RWPE2 (cell line): Measurements from ENCODE around the gene USP17L5.
"Not testable (repeated sequence)": the region's sequence is repeated elsewhere in the genome, so short reads cannot be mapped to it uniquely, and the experiment has no call there.

Source experiments
- ATAC-seq: fragments of 200-7000 bp; cut with Tn5 transposase; 3 replicates; pipeline ENCODE4 v1.9.1; 2021; ENCODE audit warnings: low read depth
- DNase-seq: peaks from one replicate; pipeline ENCODE4 v3.0.0-alpha.2; 2020; ENCODE audit warnings: low spot score
- H3K27ac ChIP-seq: fragments of 450-650 bp; 2 replicates; pipeline ENCODE4 v1.5.1; 2017; ENCODE audit warnings: mild to moderate bottlenecking; ENCODE audit not compliant: poor library complexity, severe bottlenecking
- H3K27me3 ChIP-seq: fragments of 250-450 bp; sonication (Bioruptor Pico); 2 replicates; pipeline ENCODE4 v1.5.1; 2021; ENCODE audit warnings: mild to moderate bottlenecking, moderate library complexity; ENCODE audit not compliant: insufficient read depth, poor library complexity, severe bottlenecking
- H3K36me3 ChIP-seq: fragments of 250-450 bp; sonication (Bioruptor Pico); 2 replicates; pipeline ENCODE4 v1.5.1; 2020; ENCODE audit warnings: low read depth, mild to moderate bottlenecking, moderate library complexity
- H3K4me1 ChIP-seq: fragments of 250-450 bp; sonication (Bioruptor Pico); 2 replicates; pipeline ENCODE4 v1.5.1; 2021; ENCODE audit warnings: mild to moderate bottlenecking, moderate library complexity; ENCODE audit not compliant: insufficient read depth, poor library complexity, severe bottlenecking
- H3K4me3 ChIP-seq: fragments of 250-450 bp; sonication (Bioruptor Pico); 2 replicates; pipeline ENCODE4 v1.5.1; 2021; ENCODE audit warnings: mild to moderate bottlenecking, moderate library complexity; ENCODE audit not compliant: severe bottlenecking
- H3K9me3 ChIP-seq: fragments of 250-450 bp; sonication (Bioruptor Pico); 2 replicates; pipeline ENCODE4 v1.5.1; 2021; ENCODE audit warnings: mild to moderate bottlenecking, moderate library complexity; ENCODE audit not compliant: severe bottlenecking

USP17L5 gene

GRCh38 chr4:9339103-9339502, at the start of gene USP17L5:
USP17L5 (plus strand) TSS chr4:9339403; CDS start chr4:9339403, 0 bp downstream.
- not testable (repeated sequence) for H3K4me3 ChIP-seq, H3K27ac ChIP-seq, H3K4me1 ChIP-seq, H3K9me3 ChIP-seq, DNase-seq, H3K27me3 ChIP-seq, ATAC-seq, H3K36me3 ChIP-seq

GRCh38 chr4:9324191-9324590, 15.0 kb upstream of the USP17L5 start:
- H3K27ac ChIP-seq, H3K27me3 ChIP-seq, H3K9me3 ChIP-seq, ATAC-seq, H3K4me1 ChIP-seq, H3K4me3 ChIP-seq, DNase-seq, H3K36me3 ChIP-seq: not testable (repeated sequence)

- not testable (repeated sequence) for DNase-seq, H3K36me3 ChIP-seq, H3K4me3 ChIP-seq, H3K27me3 ChIP-seq, H3K27ac ChIP-seq, H3K9me3 ChIP-seq, H3K4me1 ChIP-seq, ATAC-seq
Measured at GRCh38 chr4:9324865-9325264, 14.3 kb upstream of the USP17L5 start, which contains the start of gene USP17L24. USP17L24 (plus strand) TSS chr4:9325165; CDS start chr4:9325165, 0 bp downstream.

GRCh38 chr4:9329611-9330010, 9.6 kb upstream of the USP17L5 start, which contains the start of gene USP17L25:
USP17L25 (plus strand) TSS chr4:9329911; CDS start chr4:9329911, 0 bp downstream.
- H3K36me3 ChIP-seq, DNase-seq, H3K27ac ChIP-seq, ATAC-seq, H3K9me3 ChIP-seq, H3K4me1 ChIP-seq, H3K4me3 ChIP-seq, H3K27me3 ChIP-seq: not testable (repeated sequence)

- not testable (repeated sequence) for H3K4me1 ChIP-seq, H3K4me3 ChIP-seq, H3K27ac ChIP-seq, H3K9me3 ChIP-seq, H3K36me3 ChIP-seq, H3K27me3 ChIP-seq, DNase-seq, ATAC-seq
Measured at GRCh38 chr4:9334358-9334757, 4.8 kb upstream of the USP17L5 start, which contains the start of gene USP17L26. USP17L26 (plus strand) TSS chr4:9334658; CDS start chr4:9334658, 0 bp downstream.

- ATAC-seq, H3K36me3 ChIP-seq, H3K9me3 ChIP-seq, DNase-seq, H3K4me1 ChIP-seq, H3K4me3 ChIP-seq, H3K27me3 ChIP-seq, H3K27ac ChIP-seq: not testable (repeated sequence)
Measured at GRCh38 chr4:9343848-9344247, 4.6 kb downstream of the USP17L5 start, which contains the start of gene USP17L27. USP17L27 (plus strand) TSS chr4:9344148; CDS start chr4:9344148, 0 bp downstream.

- not testable (repeated sequence) for H3K36me3 ChIP-seq, H3K27ac ChIP-seq, H3K4me3 ChIP-seq, DNase-seq, H3K9me3 ChIP-seq, H3K27me3 ChIP-seq, H3K4me1 ChIP-seq, ATAC-seq
Measured at GRCh38 chr4:9348593-9348992, 9.4 kb downstream of the USP17L5 start, which contains the start of gene USP17L28. USP17L28 (plus strand) TSS chr4:9348893; CDS start chr4:9348893, 0 bp downstream.

- not testable (repeated sequence) for H3K27ac ChIP-seq, H3K27me3 ChIP-seq, ATAC-seq
Measured at GRCh38 chr4:9350866-9351265, 11.7 kb downstream of the USP17L5 start.

GRCh38 chr4:9353338-9353737, 14.1 kb downstream of the USP17L5 start, which contains the start of gene USP17L29:
USP17L29 (plus strand) TSS chr4:9353638; CDS start chr4:9353638, 0 bp downstream.
- DNase-seq, H3K4me3 ChIP-seq, H3K27ac ChIP-seq, H3K27me3 ChIP-seq, H3K9me3 ChIP-seq, ATAC-seq, H3K36me3 ChIP-seq, H3K4me1 ChIP-seq: not testable (repeated sequence)

More at GRCh38 chr4:9350866-9351265, 11.7 kb downstream of the USP17L5 start:
- H3K36me3 ChIP-seq, H3K4me1 ChIP-seq, H3K9me3 ChIP-seq, H3K4me3 ChIP-seq: not testable (repeated sequence)
- DNase-seq, result peak; percentile 91

GRCh38 chr4:9362829-9363228, 23.6 kb downstream of the USP17L5 start, which contains the start of gene USP17L30:
USP17L30 (plus strand) TSS chr4:9363129; CDS start chr4:9363129, 0 bp downstream.
- not testable (repeated sequence) for H3K4me1 ChIP-seq, H3K27ac ChIP-seq, ATAC-seq, H3K4me3 ChIP-seq, DNase-seq, H3K36me3 ChIP-seq, H3K9me3 ChIP-seq, H3K27me3 ChIP-seq

- not testable (repeated sequence) for H3K36me3 ChIP-seq, H3K9me3 ChIP-seq
Measured at GRCh38 chr4:9379881-9380280, 40.7 kb downstream of the USP17L5 start.

More at GRCh38 chr4:9379881-9380280, 40.7 kb downstream of the USP17L5 start:
- DNase-seq, H3K4me1 ChIP-seq, H3K4me3 ChIP-seq, ATAC-seq, H3K27ac ChIP-seq, H3K27me3 ChIP-seq: not testable (repeated sequence)
